HepG2 (cell line): ENCODE measurements around the gene TFAP2C. TPM values are rescaled to one million over a fixed set of nuclear protein-coding genes. Genes with fewer than 3 reads are reported as not detected.
A peak's percentile ranks its signal among the peaks of the same experiment; 100 is the strongest.

Experiments
- ATAC-seq: fragments of 200-7000 bp; cut with Tn5 transposase; 3 replicates; pipeline ENCODE4 v1.9.1; 2020; ENCODE audit warnings: mild to moderate bottlenecking, moderate library complexity
- BruUV-seq: library from RNA; stranded (reverse); fragments of 400-500 nt; replicated peaks from 2 replicates; lab custom pipeline; 2021; lab: Mats Ljungman, UMichigan
- CTCF ChIA-PET: fragments of 300-600 bp; formaldehyde crosslinking; extraction: SDS; loops from one replicate; lab custom pipeline; 2021; ENCODE audit warnings: low total read pairs, inconsistent platforms, low intra/inter-chr PET ratio; lab: Yijun Ruan, JAX
- POLR2A ChIA-PET: fragments of 350-600 bp; sonication (Branson Sonifier 250); formaldehyde crosslinking; loops from one replicate; lab custom pipeline; 2020; ENCODE audit warnings: antibody characterized with exemption, inconsistent platforms; lab: Yijun Ruan, JAX
- DNase-seq: peaks from one replicate; pipeline ENCODE4 v3.0.0-alpha.2; 2015; ENCODE audit warnings: low spot score
- FAIRE-seq: peaks from 3 replicates; lab custom pipeline; 2011; peaks lifted over from hg19 to GRCh38; lab: Jason Lieb, UNC
- H2AFZ ChIP-seq: one replicate; pipeline ENCODE4 v1.6.1; 2011; ENCODE audit warnings: low read length, inconsistent platforms
- H3K27ac ChIP-seq: fragments of 300-600 bp; 3 replicates; pipeline ENCODE4 v1.8.0; 2011; ENCODE audit warnings: mixed run types, mild to moderate bottlenecking, mixed read lengths, low read length, inconsistent platforms; ENCODE audit not compliant: insufficient read depth; ENCODE audit errors: extremely low read length
- H3K27me3 ChIP-seq, 2 experiments: fragments of 200-600 bp in 1 of 2; 2 replicates in 1 of 2; 3 replicates in 1 of 2; pipeline versions ENCODE4 v1.6.0 to v1.8.0; 2011; ENCODE audit warnings: low read length in 2 of 2, mild to moderate bottlenecking in 2 of 2, moderate library complexity in 2 of 2, inconsistent platforms in 1 of 2; ENCODE audit not compliant: insufficient read depth in 2 of 2, control insufficient read depth in 1 of 2
- H3K36me3 ChIP-seq, 2 experiments: fragments of 200-600 bp in 1 of 2; replicated peaks in 1 of 2; 2 replicates in 1 of 2; 3 replicates in 1 of 2; pipeline versions ENCODE4 v1.5.1 to v1.8.0; 2011; ENCODE audit warnings: low read length in 2 of 2, inconsistent platforms in 1 of 2; ENCODE audit not compliant: insufficient read depth in 2 of 2, control insufficient read depth in 1 of 2
- H3K4me1 ChIP-seq: 2 replicates; pipeline ENCODE4 v1.5.1; 2012; ENCODE audit warnings: low read length, inconsistent platforms; ENCODE audit not compliant: insufficient read depth
- H3K4me2 ChIP-seq: 2 replicates; pipeline ENCODE4 v1.6.0; 2011; ENCODE audit warnings: low read depth, low read length, inconsistent platforms
- H3K4me3 ChIP-seq, 3 experiments: fragments of 200-600 bp in 1 of 3; sonication (generic), shearing (Covaris generic) in 1 of 3; replicated peaks in 1 of 3; 2 replicates each; pipeline ENCODE4 v1.5.1; 2011 to 2016; ENCODE audit warnings: low read length in 3 of 3, inconsistent platforms in 2 of 3, low read depth in 2 of 3, mild to moderate bottlenecking in 2 of 3, control low read depth in 1 of 3, mixed read lengths in 1 of 3; ENCODE audit not compliant: insufficient read depth in 1 of 3
- H3K79me2 ChIP-seq: one replicate; pipeline ENCODE4 v1.6.1; 2011; ENCODE audit warnings: low read length, inconsistent platforms; ENCODE audit not compliant: insufficient read depth
- H3K9ac ChIP-seq: 2 replicates; pipeline ENCODE4 v1.6.0; 2011; ENCODE audit warnings: mild to moderate bottlenecking, low read depth, low read length, inconsistent platforms; ENCODE audit not compliant: insufficient read depth
- H3K9me3 ChIP-seq: 2 replicates; pipeline ENCODE4 v1.5.1; 2012; ENCODE audit warnings: mild to moderate bottlenecking, low read length
- H4K20me1 ChIP-seq: 2 replicates; pipeline ENCODE4 v1.6.0; 2011; ENCODE audit warnings: inconsistent platforms, mild to moderate bottlenecking, low read length, moderate library complexity; ENCODE audit not compliant: insufficient read depth
- ARNT ChIP-seq: fragments of 450-650 bp; IDR thresholded peaks from 2 replicates; pipeline ENCODE4 v1.6.1; 2017
- BRCA1 ChIP-seq: sonication (generic); formaldehyde crosslinking; IDR thresholded peaks from 2 replicates; pipeline ENCODE4 v1.4.0; 2020; ENCODE audit warnings: missing genetic modification reagents
- CHD2 ChIP-seq: IDR thresholded peaks from 2 replicates; pipeline ENCODE4 v1.6.1; 2011; ENCODE audit warnings: low read depth, low read length, improper control_type of control experiment
- ETV5 ChIP-seq: IDR thresholded peaks from 2 replicates; pipeline ENCODE4 v1.6.1; 2018; ENCODE audit warnings: missing biosample characterization, missing genetic modification reagents, inconsistent platforms, borderline replicate concordance
- GFI1 ChIP-seq: sonication (generic); formaldehyde crosslinking; IDR thresholded peaks from 2 replicates; pipeline ENCODE4 v1.5.0; 2020; ENCODE audit warnings: missing genetic modification reagents, mild to moderate bottlenecking, borderline replicate concordance
- IRF9 ChIP-seq: sonication (generic); formaldehyde crosslinking; IDR thresholded peaks from 2 replicates; pipeline ENCODE4 v1.8.0; 2022; ENCODE audit warnings: missing genetic modification reagents, mild to moderate bottlenecking, borderline replicate concordance
- JARID2 ChIP-seq: sonication (generic); formaldehyde crosslinking; IDR thresholded peaks from 2 replicates; pipeline ENCODE4 v1.8.1; 2023; ENCODE audit warnings: missing genetic modification reagents, inconsistent platforms; ENCODE audit not compliant: insufficient replicate concordance
- KDM1A ChIP-seq: IDR thresholded peaks from 2 replicates; pipeline ENCODE4 v1.6.1; 2016; ENCODE audit warnings: missing compliant biosample characterization
- KDM4B ChIP-seq: sonication (generic); formaldehyde crosslinking; IDR thresholded peaks from 2 replicates; pipeline ENCODE4 v1.4.0; 2020; ENCODE audit warnings: missing genetic modification reagents
- MAFG ChIP-seq: sonication (generic); formaldehyde crosslinking; IDR thresholded peaks from 2 replicates; pipeline ENCODE4 v1.5.1; 2020; ENCODE audit warnings: mild to moderate bottlenecking, missing genetic modification reagents
- MLLT10 ChIP-seq: sonication (generic); formaldehyde crosslinking; IDR thresholded peaks from 2 replicates; pipeline ENCODE4 v1.4.0; 2020; ENCODE audit warnings: missing genetic modification reagents
- MYC ChIP-seq: sonication (generic); formaldehyde crosslinking; IDR thresholded peaks from 2 replicates; pipeline ENCODE4 v1.9.0; 2021; ENCODE audit warnings: missing genetic modification reagents, borderline replicate concordance
- NCOA5 ChIP-seq: sonication (generic); formaldehyde crosslinking; IDR thresholded peaks from 2 replicates; pipeline ENCODE4 v1.4.0; 2020; ENCODE audit warnings: missing genetic modification reagents
- XBP1 ChIP-seq: sonication (generic); formaldehyde crosslinking; IDR thresholded peaks from 2 replicates; pipeline ENCODE4 v1.5.0; 2020; ENCODE audit warnings: missing genetic modification reagents
- ZBTB20 ChIP-seq: sonication (generic); formaldehyde crosslinking; IDR thresholded peaks from 2 replicates; pipeline ENCODE4 v1.8.1; 2023; ENCODE audit warnings: missing genetic modification reagents, low read depth, mild to moderate bottlenecking, borderline replicate concordance
- ZNF414 ChIP-seq: sonication (generic); formaldehyde crosslinking; IDR thresholded peaks from 2 replicates; pipeline ENCODE4 v1.5.0; 2020; ENCODE audit warnings: missing genetic modification reagents
- ZNF556 ChIP-seq: sonication (generic); formaldehyde crosslinking; IDR thresholded peaks from 2 replicates; pipeline ENCODE4 v1.4.0; 2020; ENCODE audit warnings: mild to moderate bottlenecking, missing genetic modification reagents, borderline replicate concordance
- ZNF75D ChIP-seq: sonication (generic); formaldehyde crosslinking; IDR thresholded peaks from 2 replicates; pipeline ENCODE4 v1.8.1; 2023; ENCODE audit warnings: missing genetic modification reagents, mild to moderate bottlenecking, borderline replicate concordance
- WGBS: methylation state at CpG from one replicate; pipeline ENCODE4 v1.1.6; 2017; ENCODE audit warnings: low lambda C conversion rate; 5-methylcytosine and 5-hydroxymethylcytosine counted together
- in situ Hi-C: cut with HindIII; loops from 2 replicates; pipeline ENCODE4 v1.10.0; 2017; ENCODE audit warnings: low pct_unique_long_range_greater_than_20kb; ENCODE audit not compliant: extremely low pct_ligation_motif_present
- intact Hi-C: fragments of 100-400 bp; cut with micrococcal nuclease; formaldehyde crosslinking; loops from one replicate; pipeline ENCODE4 v1.10.0; 2022; ENCODE audit not compliant: unreplicated experiment
- polyA plus RNA-seq, 8 experiments: library from polyadenylated mRNA; depleted of rRNA in 3 of 8; stranded (reverse) in 7 of 8; unstranded in 1 of 8; fragments of >200 nt; fragmentation: Illumina TruSeq in 4 of 8; extraction: Trizol in 4 of 8; gene quantifications; 2 replicates each; pipeline versions ENCODE4 v1.2.1 to v1.2.3, GENCODE V29; 2011 to 2016; ENCODE audit warnings: low read depth in 4 of 8, missing spikeins in 1 of 8, mixed read lengths in 1 of 8; ENCODE audit not compliant: insufficient read depth in 1 of 8
- total RNA-seq, 5 experiments: library from RNA; depleted of rRNA; stranded (reverse); fragments of >200 nt; fragmentation: Illumina TruSeq; extraction: Trizol; gene quantifications; 2 replicates each; pipeline ENCODE4 v1.2.3, GENCODE V29; 2016; ENCODE audit warnings: low read depth in 1 of 5
- TF ChIP-seq, protein P1 (sequence below): sonication (generic); formaldehyde crosslinking; IDR thresholded peaks from 2 replicates; pipeline ENCODE4 v1.4.0; 2020; ENCODE audit warnings: mild to moderate bottlenecking, missing genetic modification reagents
- TF ChIP-seq, protein P2 (sequence below): IDR thresholded peaks from 2 replicates; pipeline ENCODE4 v1.6.1; 2016; ENCODE audit warnings: missing genetic modification reagents, missing compliant biosample characterization

TFAP2C gene
- total and polyA plus RNA-seq, 2 of the 13 experiments (the other 11 are each of a cell fraction or from before 2014, with no cell fraction given), result not detected

- Histone ChIP-seq H3K4me3 (no peak overlapping the region), H3K36me3 (no peaks in the 10 kb centered on the region), H3K9ac (no peak overlapping the region), H3K4me2 (no peak overlapping the region), H3K4me1 (no peaks in the 10 kb centered on the region), H3K27me3 (peaks cover 0 to 18% of the 10 kb centered on the region in 2 experiments; a peak in 3 of 5 replicates), H3K9me3 (no peaks in the 10 kb centered on the region), H3K79me2 (no peaks in the 10 kb centered on the region)
- DNase-seq (no peak), ATAC-seq (peak; percentile 55)
- CTCF ChIA-PET, result no interaction called here
- WGBS, result 14% methylated on average over 10 of the region's 10 CpGs
- BruUV-seq, result no TSS peak
- TF ChIP-seq KDM1A (CRISPR knock-in tag), result no peak
- no peak for TF ChIP-seq MLLT10 (CRISPR knock-in tag)
- no peak for TF ChIP-seq IRF9 (CRISPR knock-in tag)
- TF ChIP-seq ZNF414 (CRISPR knock-in tag), result no peak
- no peak for TF ChIP-seq CHD2
- TF ChIP-seq, protein P1, sequence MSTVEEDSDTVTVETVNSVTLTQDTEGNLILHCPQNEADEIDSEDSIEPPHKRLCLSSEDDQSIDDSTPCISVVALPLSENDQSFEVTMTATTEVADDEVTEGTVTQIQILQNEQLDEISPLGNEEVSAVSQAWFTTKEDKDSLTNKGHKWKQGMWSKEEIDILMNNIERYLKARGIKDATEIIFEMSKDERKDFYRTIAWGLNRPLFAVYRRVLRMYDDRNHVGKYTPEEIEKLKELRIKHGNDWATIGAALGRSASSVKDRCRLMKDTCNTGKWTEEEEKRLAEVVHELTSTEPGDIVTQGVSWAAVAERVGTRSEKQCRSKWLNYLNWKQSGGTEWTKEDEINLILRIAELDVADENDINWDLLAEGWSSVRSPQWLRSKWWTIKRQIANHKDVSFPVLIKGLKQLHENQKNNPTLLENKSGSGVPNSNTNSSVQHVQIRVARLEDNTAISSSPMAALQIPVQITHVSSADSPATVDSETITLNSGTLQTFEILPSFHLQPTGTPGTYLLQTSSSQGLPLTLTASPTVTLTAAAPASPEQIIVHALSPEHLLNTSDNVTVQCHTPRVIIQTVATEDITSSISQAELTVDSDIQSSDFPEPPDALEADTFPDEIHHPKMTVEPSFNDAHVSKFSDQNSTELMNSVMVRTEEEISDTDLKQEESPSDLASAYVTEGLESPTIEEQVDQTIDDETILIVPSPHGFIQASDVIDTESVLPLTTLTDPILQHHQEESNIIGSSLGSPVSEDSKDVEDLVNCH (CRISPR knock-in tag), result no peak
- TF ChIP-seq ETV5 (CRISPR knock-in tag), result no peak
- no peak for TF ChIP-seq KDM4B (CRISPR knock-in tag)
- no peak for TF ChIP-seq MAFG (CRISPR knock-in tag)
- TF ChIP-seq ZBTB20 (CRISPR knock-in tag), result no peak
- no peak for TF ChIP-seq NCOA5 (CRISPR knock-in tag)
- TF ChIP-seq XBP1 (CRISPR knock-in tag), result no peak
- no peak for TF ChIP-seq ZNF75D (CRISPR knock-in tag)
- no peak for TF ChIP-seq ARNT
- TF ChIP-seq JARID2, result no peak
- no peak for TF ChIP-seq ZNF556 (CRISPR knock-in tag)
- TF ChIP-seq, protein P2, sequence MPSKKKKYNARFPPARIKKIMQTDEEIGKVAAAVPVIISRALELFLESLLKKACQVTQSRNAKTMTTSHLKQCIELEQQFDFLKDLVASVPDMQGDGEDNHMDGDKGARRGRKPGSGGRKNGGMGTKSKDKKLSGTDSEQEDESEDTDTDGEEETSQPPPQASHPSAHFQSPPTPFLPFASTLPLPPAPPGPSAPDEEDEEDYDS (CRISPR knock-in tag), result no peak
- no peak for TF ChIP-seq MYC (CRISPR knock-in tag)
- no peak for TF ChIP-seq GFI1 (CRISPR knock-in tag)
- TF ChIP-seq BRCA1 (CRISPR knock-in tag), result no peak
- TF ChIP-seq, all 625 proteins: peak for 0
- H2AFZ ChIP-seq, result no peak overlapping the region
- H3K27ac ChIP-seq, result no peak overlapping the region
- no peaks in the 10 kb centered on the region for H4K20me1 ChIP-seq
- no peak for FAIRE-seq
- POLR2A ChIA-PET, result no interaction called here
- in situ Hi-C loops (no loop called here), intact Hi-C loops (no loop called here)
Measured at GRCh38 chr20:56676679-56677078, 47.6 kb downstream of the TFAP2C start.
